ENCODE results near the gene INPP5K.

DNA sequence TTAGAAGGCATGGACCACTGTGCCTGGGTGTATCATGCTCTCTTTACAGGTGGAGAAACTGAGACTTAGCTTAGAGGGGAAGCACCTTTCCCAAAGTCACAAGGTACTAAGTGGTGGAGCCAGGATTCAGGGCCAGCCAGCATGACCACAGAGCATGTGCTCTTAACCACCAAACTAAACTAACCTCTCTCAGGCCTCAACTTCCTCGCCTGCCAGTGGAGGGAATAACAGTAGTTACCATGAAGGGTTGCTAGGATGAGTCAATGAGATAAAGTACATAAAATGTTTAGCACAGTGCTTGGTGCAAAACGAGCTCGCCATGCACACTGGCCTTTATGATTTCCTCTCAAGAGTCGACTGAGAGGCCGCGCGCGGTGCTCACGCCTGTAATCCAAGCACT is 17.5 kb downstream of the INPP5K start:
- TF ChIP-seq, protein P1, sequence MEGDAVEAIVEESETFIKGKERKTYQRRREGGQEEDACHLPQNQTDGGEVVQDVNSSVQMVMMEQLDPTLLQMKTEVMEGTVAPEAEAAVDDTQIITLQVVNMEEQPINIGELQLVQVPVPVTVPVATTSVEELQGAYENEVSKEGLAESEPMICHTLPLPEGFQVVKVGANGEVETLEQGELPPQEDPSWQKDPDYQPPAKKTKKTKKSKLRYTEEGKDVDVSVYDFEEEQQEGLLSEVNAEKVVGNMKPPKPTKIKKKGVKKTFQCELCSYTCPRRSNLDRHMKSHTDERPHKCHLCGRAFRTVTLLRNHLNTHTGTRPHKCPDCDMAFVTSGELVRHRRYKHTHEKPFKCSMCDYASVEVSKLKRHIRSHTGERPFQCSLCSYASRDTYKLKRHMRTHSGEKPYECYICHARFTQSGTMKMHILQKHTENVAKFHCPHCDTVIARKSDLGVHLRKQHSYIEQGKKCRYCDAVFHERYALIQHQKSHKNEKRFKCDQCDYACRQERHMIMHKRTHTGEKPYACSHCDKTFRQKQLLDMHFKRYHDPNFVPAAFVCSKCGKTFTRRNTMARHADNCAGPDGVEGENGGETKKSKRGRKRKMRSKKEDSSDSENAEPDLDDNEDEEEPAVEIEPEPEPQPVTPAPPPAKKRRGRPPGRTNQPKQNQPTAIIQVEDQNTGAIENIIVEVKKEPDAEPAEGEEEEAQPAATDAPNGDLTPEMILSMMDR (conservative IDR thresholded peaks at IDR 0.05): no peak
- TF ChIP-seq EZH2 (IDR thresholded peaks at IDR 0.05; ENCODE audit: low read depth): no peak

All from PC-9 (cell line).